ENCODE data around the gene SPANXA2.
"Not testable (repeated sequence)": the region's sequence is repeated elsewhere in the genome, so short reads cannot be mapped to it uniquely, and the experiment has no call there.

Gene SPANXA2, protein sequence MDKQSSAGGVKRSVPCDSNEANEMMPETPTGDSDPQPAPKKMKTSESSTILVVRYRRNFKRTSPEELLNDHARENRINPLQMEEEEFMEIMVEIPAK

GRCh38 chrX:141589408-141589807 is at the start of gene SPANXA2:
Gene SPANXA2 (plus strand): TSS chrX:141589708. CDS start chrX:141589768, 60 bp downstream.
- not testable (repeated sequence) for H3K4me1 ChIP-seq (ENCODE audit: insufficient read depth, low read length); H3K27me3 ChIP-seq (ENCODE audit: control insufficient read depth in 1 of 2, insufficient read depth in 2 of 2, low read length in 2 of 2); H3K9me3 ChIP-seq (ENCODE audit: low read length); H3K36me3 ChIP-seq (ENCODE audit: insufficient read depth, low read length); H3K9ac ChIP-seq (ENCODE audit: low read length); H3K4me3 ChIP-seq (ENCODE audit: low read depth in 1 of 2, low read length in 2 of 2); H3K27ac ChIP-seq (ENCODE audit: low read depth, low read length)

GRCh38 chrX:141542551-141542950 is 47.0 kb upstream of the SPANXA2 start:
- H3K9me3 ChIP-seq (ENCODE audit: low read length); H3K4me1 ChIP-seq (ENCODE audit: insufficient read depth, low read length); H3K9ac ChIP-seq (ENCODE audit: low read length); H3K27me3 ChIP-seq (ENCODE audit: control insufficient read depth in 1 of 2, insufficient read depth in 2 of 2, low read length in 2 of 2); H3K4me3 ChIP-seq (ENCODE audit: low read depth in 1 of 2, low read length in 2 of 2); H3K27ac ChIP-seq (ENCODE audit: low read depth, low read length); H3K36me3 ChIP-seq (ENCODE audit: insufficient read depth, low read length): not testable (repeated sequence)

DNA sequence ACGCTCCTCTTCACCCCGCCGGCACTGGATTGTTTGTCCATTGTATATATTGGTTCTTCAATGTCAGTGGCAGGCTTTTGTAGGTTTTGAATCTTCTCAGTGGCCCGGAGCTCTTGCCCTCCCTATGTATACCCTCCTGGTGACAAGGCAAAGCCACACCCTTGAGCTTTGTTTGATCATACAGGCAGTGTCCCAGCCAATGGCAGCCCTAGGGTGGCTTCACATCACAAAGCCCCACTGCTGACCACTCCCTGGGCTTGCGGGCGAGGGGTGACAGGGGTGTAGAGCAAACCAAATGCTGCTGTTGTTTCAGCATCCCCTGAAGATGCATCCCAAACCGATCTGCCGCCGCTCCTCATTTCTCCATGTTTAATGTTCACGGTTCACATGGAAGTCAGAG is 4.9 kb upstream of the SPANXA2 start, which contains the start of gene SPANXA1:
Gene SPANXA1, minus strand, starts transcription at position 101 of the 400 bp plus-strand sequence. Its CDS starts 60 bp downstream, at position 41.
- not testable (repeated sequence) for H3K27me3 ChIP-seq (ENCODE audit: control insufficient read depth in 1 of 2, insufficient read depth in 2 of 2, low read length in 2 of 2); H3K9ac ChIP-seq (ENCODE audit: low read length); H3K4me1 ChIP-seq (ENCODE audit: insufficient read depth, low read length); H3K9me3 ChIP-seq (ENCODE audit: low read length); H3K36me3 ChIP-seq (ENCODE audit: insufficient read depth, low read length); H3K4me3 ChIP-seq (ENCODE audit: low read depth in 1 of 2, low read length in 2 of 2); H3K27ac ChIP-seq (ENCODE audit: low read depth, low read length)

- Histone ChIP-seq H3K27ac (ENCODE audit: low read depth, low read length) (no peak overlapping the region), H3K9ac (ENCODE audit: low read length) (no peak overlapping the region), H3K9me3 (ENCODE audit: low read length) (no peaks in the 10 kb centered on the region), H3K4me1 (ENCODE audit: insufficient read depth, low read length) (no peaks in the 10 kb centered on the region), H3K27me3 (ENCODE audit: control insufficient read depth in 1 of 2, insufficient read depth in 2 of 2, low read length in 2 of 2) (no peaks in the 10 kb centered on the region), H3K4me3 (ENCODE audit: low read depth in 1 of 2, low read length in 2 of 2) (no peak overlapping the region), H3K36me3 (ENCODE audit: insufficient read depth, low read length) (no peaks in the 10 kb centered on the region)
Measured at GRCh38 chrX:141609111-141609510, 19.6 kb downstream of the SPANXA2 start.

DNA sequence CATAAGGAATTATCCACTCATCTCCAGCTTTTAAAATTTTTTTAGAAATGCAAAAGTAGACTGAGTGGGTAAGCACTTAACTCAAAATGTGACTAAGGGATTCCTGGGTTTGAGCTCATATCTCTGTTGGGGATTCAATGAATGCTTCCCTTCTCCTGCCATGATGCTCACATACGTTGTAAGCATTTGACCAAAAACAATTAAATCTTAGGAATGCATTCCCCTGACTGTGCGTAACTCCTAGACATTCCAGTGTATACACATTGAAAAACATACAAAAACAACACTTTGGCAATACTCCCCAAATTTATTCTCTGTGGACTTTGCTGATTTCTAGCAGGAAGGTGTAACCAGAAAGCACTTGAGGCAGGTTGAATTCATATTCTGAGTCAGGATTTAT is 29.8 kb downstream of the SPANXA2 start:
- H3K27ac ChIP-seq (ENCODE audit: low read depth, low read length), result no peak overlapping the region
- no peaks in the 10 kb centered on the region for H3K36me3 ChIP-seq (ENCODE audit: insufficient read depth, low read length)
- no peak overlapping the region for H3K4me3 ChIP-seq (ENCODE audit: low read depth in 1 of 2, low read length in 2 of 2)
- H3K9me3 ChIP-seq (ENCODE audit: low read length), result no peaks in the 10 kb centered on the region
- H3K4me1 ChIP-seq (ENCODE audit: insufficient read depth, low read length), result no peaks in the 10 kb centered on the region
- H3K9ac ChIP-seq (ENCODE audit: low read length), result no peak overlapping the region
- no peaks in the 10 kb centered on the region for H3K27me3 ChIP-seq (ENCODE audit: control insufficient read depth in 1 of 2, insufficient read depth in 2 of 2, low read length in 2 of 2)

DNA sequence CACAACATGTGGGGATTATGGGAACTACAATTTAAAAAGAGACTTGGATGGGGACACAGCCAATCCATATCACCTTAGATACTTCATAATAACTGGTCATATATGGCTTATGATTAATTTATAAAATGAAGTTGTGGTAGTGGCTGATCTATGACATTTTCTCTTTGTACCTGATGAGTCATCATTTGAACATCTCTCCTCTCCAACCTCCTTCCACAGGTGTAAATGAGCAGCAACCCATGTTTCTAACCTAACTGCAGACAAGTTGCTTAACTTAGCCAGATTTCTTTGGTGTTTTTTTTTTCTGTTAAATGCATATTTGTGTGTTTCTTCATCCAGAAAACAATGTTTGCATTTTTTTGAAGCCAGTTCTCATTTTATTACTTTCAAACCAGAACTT is 42.6 kb downstream of the SPANXA2 start:
- H3K4me3 ChIP-seq (ENCODE audit: low read depth in 1 of 2, low read length in 2 of 2), result no peak overlapping the region

DNA sequence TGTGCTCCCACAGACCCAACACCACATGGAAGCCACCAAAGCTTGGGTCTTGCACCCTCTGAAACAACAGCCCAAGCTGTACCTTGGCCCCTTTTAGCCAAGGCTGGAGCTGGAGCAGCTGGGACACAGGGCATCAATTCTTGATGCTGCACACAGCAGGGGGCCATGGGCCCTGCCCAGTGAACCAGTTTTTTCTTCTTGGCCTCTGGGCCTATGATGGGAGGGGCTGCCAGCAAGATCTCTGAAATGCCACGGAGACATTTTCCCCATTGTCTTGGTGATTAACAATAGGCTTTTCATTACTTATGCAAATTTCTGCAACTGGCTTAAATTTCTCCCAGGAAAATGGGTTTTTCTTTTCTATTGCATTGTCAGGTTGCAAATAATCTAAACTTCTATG is 49.0 kb downstream of the SPANXA2 start:
- no peaks in the 10 kb centered on the region for H3K4me1 ChIP-seq (ENCODE audit: insufficient read depth, low read length)
- H3K9me3 ChIP-seq (ENCODE audit: low read length), result no peaks in the 10 kb centered on the region
- no peak overlapping the region for H3K4me3 ChIP-seq (ENCODE audit: low read depth in 1 of 2, low read length in 2 of 2)
- no peak overlapping the region for H3K9ac ChIP-seq (ENCODE audit: low read length)
- no peaks in the 10 kb centered on the region for H3K36me3 ChIP-seq (ENCODE audit: insufficient read depth, low read length)
- no peaks in the 10 kb centered on the region for H3K27me3 ChIP-seq (ENCODE audit: control insufficient read depth in 1 of 2, insufficient read depth in 2 of 2, low read length in 2 of 2)
- no peak overlapping the region for H3K27ac ChIP-seq (ENCODE audit: low read depth, low read length)

More for the DNA sequence above, 42.6 kb downstream of the SPANXA2 start:
- H3K9ac ChIP-seq (ENCODE audit: low read length), result no peak overlapping the region
- H3K27ac ChIP-seq (ENCODE audit: low read depth, low read length), result no peak overlapping the region
- H3K9me3 ChIP-seq (ENCODE audit: low read length), result no peaks in the 10 kb centered on the region
- no peaks in the 10 kb centered on the region for H3K4me1 ChIP-seq (ENCODE audit: insufficient read depth, low read length)
- H3K27me3 ChIP-seq (ENCODE audit: control insufficient read depth in 1 of 2, insufficient read depth in 2 of 2, low read length in 2 of 2), result no peaks in the 10 kb centered on the region
- no peaks in the 10 kb centered on the region for H3K36me3 ChIP-seq (ENCODE audit: insufficient read depth, low read length)

Data from muscle layer of colon (tissue), 2 donors.